Activated CD4-positive, alpha-beta T cell treated with anti-CD3 and anti-CD28 coated beads, Interleukin-2, amount 10 ng/mL, durations not matched to agents 7 days and 5 days (primary cell): ENCODE measurements around the gene NPM3. TPM values are rescaled to one million over a fixed set of nuclear protein-coding genes. Genes with fewer than 3 reads are reported as not detected.

Experiments
- CTCF ChIA-PET: fragments of 350-600 bp; sonication (Branson Sonifier 250); formaldehyde crosslinking; loops from one replicate; lab custom pipeline; 2021; ENCODE audit warnings: antibody characterized with exemption; lab: Charles Lee
- POLR2A ChIA-PET: fragments of 350-600 bp; sonication (Branson Sonifier 250); formaldehyde crosslinking; loops from one replicate; lab custom pipeline; 2021; ENCODE audit warnings: antibody characterized with exemption; lab: Charles Lee
- DNase-seq: peaks from one replicate; pipeline ENCODE4 v3.0.0-alpha.2; 2020
- H3K27ac Mint-ChIP-seq: one replicate; pipeline ENCODE4 v1.8.0; 2021; ENCODE audit warnings: mild to moderate bottlenecking, moderate library complexity, mixed read lengths
- H3K27me3 Mint-ChIP-seq: one replicate; pipeline ENCODE4 v1.8.0; 2021; ENCODE audit warnings: mixed read lengths
- H3K36me3 Mint-ChIP-seq: one replicate; pipeline ENCODE4 v1.8.0; 2021; ENCODE audit warnings: low read depth, mixed read lengths
- H3K4me1 Mint-ChIP-seq: one replicate; pipeline ENCODE4 v1.8.0; 2021; ENCODE audit warnings: mixed read lengths
- H3K4me3 Mint-ChIP-seq: one replicate; pipeline ENCODE4 v1.8.0; 2021; ENCODE audit warnings: mild to moderate bottlenecking, moderate library complexity, mixed read lengths
- H3K9me3 Mint-ChIP-seq: one replicate; pipeline ENCODE4 v1.8.0; 2021; ENCODE audit warnings: mixed read lengths
- total RNA-seq, 2 experiments: library from RNA; stranded (reverse); gene quantifications; one replicate each; pipeline ENCODE4 v1.2.3, GENCODE V29; 2021

Gene NPM3
- total RNA-seq, 2 experiments from 2014 or later = 25.9 to 30.3 TPM

DNA sequence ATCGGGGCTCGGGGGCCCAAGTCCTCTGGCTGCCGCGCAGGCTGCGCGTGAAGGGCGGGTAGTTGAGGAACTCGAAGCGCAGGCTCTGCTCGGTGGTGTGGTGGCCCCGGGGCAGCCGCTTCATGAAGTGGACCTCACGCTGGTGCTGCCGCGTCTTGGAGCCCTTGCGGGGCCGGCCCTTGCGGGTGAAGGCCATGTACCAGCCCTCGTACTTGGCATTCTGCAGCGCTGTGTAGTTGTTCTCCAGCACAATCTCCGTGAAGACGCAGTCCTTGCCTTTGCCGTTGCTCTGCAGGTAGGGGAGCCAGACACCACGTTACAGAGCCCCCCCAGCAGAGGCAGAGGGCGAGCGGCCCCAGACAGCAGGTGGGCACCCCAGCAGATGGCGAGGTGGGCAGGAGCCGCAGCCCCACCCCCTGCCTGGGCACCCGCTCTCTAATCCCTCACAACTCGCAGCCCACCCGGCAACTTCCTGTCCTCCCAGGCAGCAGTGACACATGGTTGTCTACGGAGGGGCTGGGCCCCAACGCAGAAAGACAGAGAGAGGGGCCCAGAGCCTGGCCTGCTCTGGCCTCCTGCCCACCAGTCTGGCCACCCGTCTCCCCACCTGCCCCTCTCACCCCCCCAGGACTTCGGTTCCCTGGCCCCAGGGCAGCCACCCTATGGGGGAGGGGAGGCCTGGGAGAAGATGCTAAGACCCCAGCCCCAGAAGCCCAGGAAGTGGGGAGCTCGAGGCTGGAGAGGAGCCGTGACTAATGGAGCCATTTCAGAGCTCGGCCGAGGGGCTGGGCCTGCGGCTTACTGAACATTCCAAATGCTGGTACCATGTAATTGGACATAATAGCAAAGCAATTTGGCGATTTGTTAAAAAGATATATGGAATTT lies 12.7 kb downstream of the NPM3 start:
- H3K36me3 Mint-ChIP-seq = no peaks in the 10 kb centered on the region
- ChIA-PET POLR2A (no interaction called here), CTCF (interaction anchor here (1.5 kb wide), 1 partner anchor 10 kb away, joined by 9 read pairs; no protein-coding TSS in a partner anchor)
- no peak overlapping the region for H3K4me3 Mint-ChIP-seq
- H3K27ac Mint-ChIP-seq = no peak overlapping the region
- H3K9me3 Mint-ChIP-seq = no peaks in the 10 kb centered on the region
- peaks cover 60% of the 10 kb centered on the region for H3K27me3 Mint-ChIP-seq
- DNase-seq = no peak
- peaks cover 9% of the 10 kb centered on the region for H3K4me1 Mint-ChIP-seq

DNA sequence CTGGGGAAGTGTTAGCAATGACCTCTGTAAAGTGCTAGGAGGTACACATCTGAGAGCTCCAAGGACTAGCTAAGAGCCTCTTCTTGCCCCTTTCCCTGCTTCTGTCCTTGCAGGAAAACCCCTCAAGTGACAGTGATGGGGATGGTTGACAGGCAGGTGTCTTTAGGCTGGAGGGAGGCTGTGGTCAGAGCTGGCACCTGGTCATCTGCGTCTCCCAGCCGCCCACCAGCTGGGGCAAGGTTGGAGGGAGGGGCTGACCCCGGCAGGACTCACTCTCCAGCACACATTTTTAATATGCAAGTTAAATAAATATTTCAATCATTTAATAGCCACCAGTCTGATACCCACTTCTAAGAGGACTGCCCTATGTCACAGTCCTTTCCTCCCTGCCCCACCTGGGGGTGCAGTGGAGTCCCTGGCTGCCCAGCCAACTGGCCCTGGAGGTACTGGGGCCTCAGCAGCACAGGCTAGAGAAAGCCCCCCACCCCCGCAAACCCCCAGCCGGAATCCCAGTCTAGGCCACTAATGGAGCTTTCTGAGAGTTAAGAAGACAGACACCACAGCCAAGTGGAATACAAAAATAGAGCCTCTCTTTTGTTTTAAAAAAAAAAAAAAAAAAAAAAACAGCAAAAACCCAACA lies 13.6 kb downstream of the NPM3 start:
- H3K9me3 Mint-ChIP-seq = no peaks in the 10 kb centered on the region
- no peaks in the 10 kb centered on the region for H3K36me3 Mint-ChIP-seq
- CTCF ChIA-PET = interaction anchor here (2.6 kb wide), 1 partner anchor 11 kb away, joined by 13 read pairs; no protein-coding TSS in a partner anchor
- POLR2A ChIA-PET = no interaction called here
- no peak overlapping the region for H3K27ac Mint-ChIP-seq
- peaks cover 7% of the 10 kb centered on the region for H3K4me1 Mint-ChIP-seq
- DNase-seq = no peak
- peaks cover 60% of the 10 kb centered on the region for H3K27me3 Mint-ChIP-seq
- H3K4me3 Mint-ChIP-seq = no peak overlapping the region

DNA sequence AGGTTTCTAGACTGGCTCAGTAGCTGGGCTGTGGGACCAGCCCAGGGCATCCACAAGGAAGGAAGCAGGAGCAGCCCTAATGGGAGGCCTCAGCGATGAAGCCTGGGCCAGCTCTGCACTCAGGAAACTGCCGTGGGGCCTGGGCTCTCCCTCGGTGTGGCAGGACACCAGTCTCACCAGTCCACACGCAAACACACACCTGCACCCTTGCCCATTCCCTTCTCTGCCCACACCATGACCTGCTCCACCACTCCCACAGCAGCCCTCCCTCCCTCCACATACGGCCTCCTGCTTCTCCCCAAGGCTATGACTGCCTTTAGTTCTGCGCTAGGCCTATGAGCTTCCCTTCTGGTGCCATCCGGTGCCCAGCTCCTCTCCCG lies 14.5 kb downstream of the NPM3 start:
- ChIA-PET POLR2A (no interaction called here), CTCF (interaction anchor here (0.9 to 2.6 kb wide), 2 partner anchors 12 to 72 kb away, joined by 3 to 13 read pairs; no protein-coding TSS in a partner anchor)
- H3K36me3 Mint-ChIP-seq = no peaks in the 10 kb centered on the region
- peaks cover 4% of the 10 kb centered on the region for H3K4me1 Mint-ChIP-seq
- no peak for DNase-seq
- H3K27ac Mint-ChIP-seq = no peak overlapping the region
- no peaks in the 10 kb centered on the region for H3K9me3 Mint-ChIP-seq
- H3K4me3 Mint-ChIP-seq = no peak overlapping the region
- peaks cover 55% of the 10 kb centered on the region for H3K27me3 Mint-ChIP-seq

DNA sequence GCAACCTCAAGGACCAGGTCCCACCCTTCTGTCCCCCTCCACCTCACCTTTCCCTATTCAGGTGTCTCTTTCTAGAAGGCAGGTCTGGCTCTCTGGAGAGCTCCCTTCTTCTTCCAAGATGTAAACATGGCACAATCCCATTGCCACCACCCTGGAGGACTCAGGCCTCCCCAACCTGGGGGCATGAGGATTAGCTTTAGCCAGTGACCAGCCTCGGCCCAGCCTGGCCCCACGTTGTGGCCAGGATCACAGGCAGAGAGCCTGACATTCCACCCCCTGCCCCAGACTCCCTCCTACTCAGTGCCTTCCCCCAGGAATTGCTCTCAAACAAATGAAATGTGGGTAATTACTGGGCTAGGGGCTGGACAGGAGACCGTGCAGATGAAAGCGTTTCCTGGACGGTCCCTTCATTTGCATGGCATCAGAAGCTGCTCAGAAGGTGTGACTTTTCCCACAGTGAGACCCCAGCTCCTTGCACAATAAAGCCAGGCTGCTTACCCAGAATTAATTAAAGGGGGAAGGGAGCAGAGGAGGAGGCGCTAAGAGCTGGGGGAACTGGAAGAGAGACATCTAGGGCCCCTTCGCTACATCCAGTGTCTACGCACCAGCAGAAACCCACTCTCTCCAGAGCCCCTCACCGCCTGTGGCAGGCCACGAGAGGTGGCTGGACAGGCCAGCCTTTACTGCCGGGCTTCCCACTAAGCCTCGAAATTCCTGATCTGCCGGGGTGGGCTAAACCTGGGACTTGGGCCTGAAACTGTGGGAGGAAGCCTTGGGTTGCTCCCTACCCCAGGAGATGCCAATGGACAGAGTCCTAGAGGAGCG lies 15.1 kb downstream of the NPM3 start:
- POLR2A ChIA-PET = no interaction called here
- Mint-ChIP-seq H3K27me3 (peaks cover 49% of the 10 kb centered on the region), H3K4me3 (no peak overlapping the region), H3K27ac (no peak overlapping the region), H3K36me3 (no peaks in the 10 kb centered on the region), H3K9me3 (no peaks in the 10 kb centered on the region), H3K4me1 (no peaks in the 10 kb centered on the region)
- CTCF ChIA-PET = interaction anchor here (0.9 to 2.6 kb wide), 2 partner anchors 13 to 72 kb away, joined by 3 to 13 read pairs; no protein-coding TSS in a partner anchor
- no peak for DNase-seq

DNA sequence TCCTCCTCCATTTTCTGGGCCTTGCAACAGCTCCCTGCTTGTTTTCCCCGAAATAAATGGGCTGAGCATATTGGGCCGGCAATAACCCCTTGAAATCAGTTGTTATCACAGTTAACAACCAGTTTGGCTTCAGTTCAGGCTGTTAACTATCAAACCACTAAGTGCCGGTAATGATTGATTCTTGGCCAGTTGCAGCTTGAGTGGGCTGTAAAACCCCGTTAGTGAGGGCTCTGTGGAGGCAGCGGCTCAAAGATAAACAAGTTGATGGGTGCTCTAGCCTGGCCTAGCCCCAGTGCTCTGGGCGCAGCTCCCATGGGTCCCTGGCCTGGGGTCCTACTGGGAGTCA lies 15.7 kb downstream of the NPM3 start:
- ChIA-PET POLR2A (no interaction called here), CTCF (interaction anchor here (2.6 kb wide), 1 partner anchor 13 kb away, joined by 13 read pairs; no protein-coding TSS in a partner anchor)
- no peak for DNase-seq
- H3K27ac Mint-ChIP-seq = no peak overlapping the region
- no peaks in the 10 kb centered on the region for H3K9me3 Mint-ChIP-seq
- H3K4me3 Mint-ChIP-seq = no peak overlapping the region
- H3K27me3 Mint-ChIP-seq = peaks cover 42% of the 10 kb centered on the region
- no peaks in the 10 kb centered on the region for H3K36me3 Mint-ChIP-seq
- no peaks in the 10 kb centered on the region for H3K4me1 Mint-ChIP-seq

DNA sequence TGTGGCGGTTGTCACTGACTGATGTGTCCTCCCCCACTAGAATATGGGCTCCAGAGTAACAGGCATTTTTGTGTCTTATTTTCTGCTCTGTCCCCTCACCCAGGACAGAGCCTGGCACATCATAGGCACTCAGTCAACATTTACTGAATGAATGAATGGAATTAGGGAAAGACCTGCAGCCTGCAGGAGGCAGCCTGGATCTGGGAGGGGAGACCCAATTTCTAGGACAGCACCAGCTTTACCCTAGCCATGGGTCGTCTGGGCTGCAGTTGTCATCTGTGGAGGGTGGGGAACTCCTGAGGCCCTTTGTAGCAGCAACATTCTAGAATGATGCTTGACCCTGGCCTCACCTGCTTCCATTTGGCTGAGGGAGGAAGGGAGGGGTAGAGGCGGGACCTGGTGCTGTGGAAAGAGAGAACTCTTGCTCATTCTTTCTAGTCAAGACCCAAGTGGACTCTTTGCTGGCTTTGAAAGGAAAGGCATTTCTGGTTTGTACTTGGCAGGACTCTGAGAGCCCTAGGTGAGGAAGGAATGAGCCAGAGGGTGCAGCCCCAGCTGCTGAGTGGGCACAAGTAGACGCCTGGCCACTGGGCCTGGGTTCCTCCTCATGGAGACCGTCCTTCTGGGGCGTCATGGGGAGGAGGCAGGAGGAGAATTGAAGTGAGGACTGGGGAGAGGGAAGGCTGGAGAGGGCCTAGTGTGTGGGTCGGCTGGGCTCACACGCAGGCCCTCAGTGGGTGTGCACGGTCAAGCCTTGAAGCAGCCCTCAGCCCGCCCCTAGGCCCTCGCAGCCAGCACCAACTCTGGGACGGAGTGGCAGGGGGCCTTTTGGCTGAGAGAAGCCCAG lies 16.3 kb downstream of the NPM3 start:
- CTCF ChIA-PET = interaction anchor here (0.6 to 2.6 kb wide), 2 partner anchors 14 to 340 kb away, joined by 4 to 13 read pairs; no protein-coding TSS in a partner anchor
- no peaks in the 10 kb centered on the region for H3K36me3 Mint-ChIP-seq
- POLR2A ChIA-PET = no interaction called here
- no peaks in the 10 kb centered on the region for H3K4me1 Mint-ChIP-seq
- no peaks in the 10 kb centered on the region for H3K9me3 Mint-ChIP-seq
- H3K4me3 Mint-ChIP-seq = no peak overlapping the region
- no peak for DNase-seq
- no peak overlapping the region for H3K27ac Mint-ChIP-seq
- H3K27me3 Mint-ChIP-seq = peaks cover 36% of the 10 kb centered on the region

DNA sequence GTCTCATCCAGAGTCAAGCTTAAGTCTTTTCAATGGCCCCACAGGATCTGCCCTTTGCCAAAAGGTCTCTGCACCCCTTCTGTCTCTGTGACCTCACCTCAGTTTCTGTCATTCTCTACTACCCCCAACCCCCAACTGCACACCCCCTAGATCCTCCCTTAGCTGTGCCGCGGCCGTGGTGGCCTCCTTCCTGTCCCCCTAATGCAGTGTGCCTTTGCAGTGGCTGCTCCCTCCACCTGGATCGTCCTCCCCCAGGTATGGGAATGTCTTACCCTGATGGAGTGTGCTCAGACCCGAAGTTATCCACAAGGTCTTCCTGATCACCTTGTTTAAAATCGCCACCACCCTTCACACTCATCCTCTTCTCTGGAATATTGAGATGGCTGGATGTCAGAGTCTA lies 16.9 kb downstream of the NPM3 start:
- peak overlapping the region; percentile 14 for H3K27ac Mint-ChIP-seq
- no peaks in the 10 kb centered on the region for H3K36me3 Mint-ChIP-seq
- H3K9me3 Mint-ChIP-seq = no peaks in the 10 kb centered on the region
- no peak for DNase-seq
- no peak overlapping the region for H3K4me3 Mint-ChIP-seq
- ChIA-PET CTCF (interaction anchor here (0.6 kb wide), 1 partner anchor 339 kb away, joined by 4 read pairs; no protein-coding TSS in a partner anchor), POLR2A (no interaction called here)
- H3K4me1 Mint-ChIP-seq = no peaks in the 10 kb centered on the region
- H3K27me3 Mint-ChIP-seq = peaks cover 31% of the 10 kb centered on the region

DNA sequence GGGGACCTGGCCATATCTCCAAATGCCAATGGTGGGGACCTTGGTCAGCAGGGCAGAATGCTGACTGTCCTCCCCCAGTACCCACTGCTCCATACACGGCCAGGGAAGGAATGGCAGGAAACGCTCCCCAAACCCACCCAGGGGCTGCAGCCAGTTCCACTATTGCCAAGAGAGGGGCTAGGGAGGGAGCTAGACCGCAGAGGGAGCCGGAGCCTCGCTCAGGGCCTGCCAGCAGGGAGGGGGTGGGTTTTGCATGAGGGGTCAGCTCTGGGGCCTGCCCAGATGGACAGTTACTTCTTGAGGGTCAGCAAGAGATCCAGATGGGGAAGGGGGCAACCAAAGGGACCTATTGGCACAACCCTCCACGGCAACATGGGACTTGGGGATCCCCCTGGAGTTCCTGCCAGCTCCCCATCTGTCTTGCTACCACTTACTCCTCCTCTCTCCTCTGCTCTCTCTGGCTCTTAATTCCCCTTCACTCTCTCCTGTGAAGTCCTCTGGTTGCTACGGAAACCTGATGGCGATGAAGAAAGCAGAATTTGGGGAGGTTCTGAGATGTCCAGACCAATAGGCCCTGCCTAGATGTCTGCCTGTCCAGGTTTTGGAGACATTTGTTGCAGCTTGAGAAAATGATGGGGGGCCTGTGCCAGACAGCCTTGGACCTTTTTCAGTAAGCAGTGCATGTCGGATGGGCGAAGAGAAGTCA lies 20.0 kb downstream of the NPM3 start:
- no peak for DNase-seq
- ChIA-PET POLR2A (no interaction called here), CTCF (interaction anchor here (0.8 kb wide), 1 partner anchor 20 kb away, joined by 3 read pairs; the partner anchor contains the start of gene NPM3)
- Mint-ChIP-seq H3K9me3 (no peaks in the 10 kb centered on the region), H3K27ac (no peak overlapping the region), H3K4me1 (no peaks in the 10 kb centered on the region), H3K4me3 (no peak overlapping the region), H3K36me3 (no peaks in the 10 kb centered on the region), H3K27me3 (peaks cover 28% of the 10 kb centered on the region)

DNA sequence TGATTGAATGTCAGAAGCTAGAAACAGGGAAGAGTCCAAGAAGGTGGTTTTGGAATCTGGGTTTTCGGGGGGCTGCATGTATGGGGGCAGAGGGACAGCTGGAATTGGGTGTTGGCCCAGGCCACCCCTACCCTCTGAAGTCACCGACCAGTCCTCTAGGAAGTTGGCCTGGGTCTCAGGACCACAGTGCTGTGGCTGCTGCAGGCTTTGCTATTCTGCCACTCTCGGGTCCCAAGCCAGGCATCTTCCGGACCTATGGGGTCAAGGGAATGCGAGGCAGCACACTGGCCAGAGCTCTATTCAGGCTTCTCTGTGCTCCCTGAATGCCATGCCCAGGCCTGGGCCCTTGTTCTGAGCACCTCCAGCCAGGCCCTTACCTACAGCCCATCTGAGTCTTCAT lies 20.5 kb downstream of the NPM3 start:
- peaks cover 28% of the 10 kb centered on the region for H3K27me3 Mint-ChIP-seq
- no peak overlapping the region for H3K4me3 Mint-ChIP-seq
- H3K9me3 Mint-ChIP-seq = no peaks in the 10 kb centered on the region
- no peak for DNase-seq
- H3K36me3 Mint-ChIP-seq = no peaks in the 10 kb centered on the region
- ChIA-PET CTCF (interaction anchor here (0.8 kb wide), 1 partner anchor 21 kb away, joined by 3 read pairs; the partner anchor contains the start of gene NPM3), POLR2A (no interaction called here)
- H3K4me1 Mint-ChIP-seq = no peaks in the 10 kb centered on the region
- H3K27ac Mint-ChIP-seq = no peak overlapping the region

DNA sequence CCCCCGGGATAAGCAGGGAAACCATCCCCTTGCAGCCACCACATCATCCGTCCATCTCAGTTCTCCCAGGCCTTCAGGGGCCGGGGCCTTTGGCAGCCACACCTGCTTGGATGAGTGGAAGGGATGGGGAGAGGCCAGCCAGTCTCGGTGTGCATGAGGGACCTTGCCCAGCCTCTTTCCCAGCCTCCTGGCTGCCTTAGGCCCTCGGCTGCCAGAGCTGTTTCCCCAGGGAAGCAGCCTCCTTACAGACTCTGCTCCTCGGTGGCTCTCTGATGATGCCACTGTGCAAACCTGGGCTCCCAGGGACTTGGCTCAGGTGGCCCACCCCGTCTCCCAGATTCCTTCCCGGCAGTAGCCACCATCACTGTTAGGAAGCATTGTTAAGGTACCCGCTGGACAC lies 22.0 kb downstream of the NPM3 start:
- no peaks in the 10 kb centered on the region for H3K4me1 Mint-ChIP-seq
- no peak for DNase-seq
- no peaks in the 10 kb centered on the region for H3K9me3 Mint-ChIP-seq
- no peaks in the 10 kb centered on the region for H3K36me3 Mint-ChIP-seq
- ChIA-PET POLR2A (no interaction called here), CTCF (no interaction called here)
- H3K27ac Mint-ChIP-seq = no peak overlapping the region
- H3K27me3 Mint-ChIP-seq = peaks cover 19% of the 10 kb centered on the region
- no peak overlapping the region for H3K4me3 Mint-ChIP-seq

DNA sequence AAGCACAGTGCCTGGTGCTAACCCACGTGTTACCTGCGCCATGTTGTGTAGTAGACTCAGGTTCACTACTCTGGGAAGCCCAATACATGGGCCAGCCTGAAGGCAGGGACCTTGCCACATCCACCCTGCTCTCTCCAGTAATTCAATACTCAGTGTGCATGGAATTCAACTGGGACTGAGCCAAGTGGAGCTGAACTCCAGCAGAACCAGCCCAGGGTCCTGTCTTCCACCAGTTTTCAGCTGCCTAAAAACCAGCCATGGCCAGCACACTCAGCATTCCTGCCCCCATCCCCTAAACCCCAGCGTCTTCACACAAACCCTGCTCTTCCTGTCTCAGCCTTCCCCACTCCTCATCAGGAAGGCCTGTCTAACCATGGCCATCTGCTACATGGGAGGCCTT lies 22.7 kb downstream of the NPM3 start:
- H3K27me3 Mint-ChIP-seq = peaks cover 14% of the 10 kb centered on the region

More for the DNA sequence above, 22.7 kb downstream of the NPM3 start:
- Mint-ChIP-seq H3K9me3 (no peaks in the 10 kb centered on the region), H3K36me3 (no peaks in the 10 kb centered on the region), H3K27ac (no peak overlapping the region), H3K4me1 (no peaks in the 10 kb centered on the region), H3K4me3 (no peak overlapping the region)
- DNase-seq = no peak
- CTCF ChIA-PET = no interaction called here
- POLR2A ChIA-PET = no interaction called here
